Testis (tissue), 2 donors: ENCODE measurements around the gene GABRA4.

ENCODE experiments used
- CTCF ChIP-seq, 3 experiments: fragments of 450-650 bp in 2 of 3; fragments of 200-600 bp in 1 of 3; sonication (generic) in 1 of 3; IDR thresholded peaks; one replicate each; pipeline ENCODE4 v1.5.1; 2016 to 2019; ENCODE audit warnings: antibody characterized with exemption in 3 of 3, mild to moderate bottlenecking in 2 of 3, moderate library complexity in 1 of 3
- POLR2A ChIP-seq: fragments of 450-650 bp; IDR thresholded peaks from one replicate; pipeline ENCODE4 v1.6.1; 2017; ENCODE audit warnings: antibody characterized with exemption, mild to moderate bottlenecking, moderate library complexity

GRCh38 chr4:46956451-46956850, 36.9 kb downstream of the GABRA4 start:
- TF ChIP-seq POLR2A (no peak), CTCF (IDR thresholded peaks at IDR 0.05) (no peak)
